ENCODE data around the gene RSPRY1.

- TF ChIP-seq SP1 (IDR thresholded peaks at IDR 0.05; ENCODE audit: low read depth) (no peak), CTCF (IDR thresholded peaks at IDR 0.05 in 2 of 3, conservative IDR thresholded peaks at IDR 0.05 in 1 of 3; ENCODE audit: borderline replicate concordance in 1 of 3, insufficient read depth in 1 of 3, low read depth in 2 of 3, low read length in 2 of 3) (no peak), MAX (IDR thresholded peaks at IDR 0.05) (no peak), EZH2 (IDR thresholded peaks at IDR 0.05) (no peak), SIN3A (IDR thresholded peaks at IDR 0.05; ENCODE audit: low read depth) (no peak), EGR1 (IDR thresholded peaks at IDR 0.05; ENCODE audit: low read depth) (no peak), RAD21 (IDR thresholded peaks at IDR 0.05; ENCODE audit: low read depth) (no peak), POLR2A (IDR thresholded peaks at IDR 0.05; ENCODE audit: borderline replicate concordance, extremely low read depth, insufficient read depth, insufficient read length) (no peak), POLR2AphosphoS5 (IDR thresholded peaks at IDR 0.05; ENCODE audit: low read depth, low read length) (no peak), ZFX (IDR thresholded peaks at IDR 0.05) (no peak), YY1 (IDR thresholded peaks at IDR 0.05; ENCODE audit: extremely low read depth, insufficient replicate concordance, low read depth, low read length) (no peak), CBX3 (IDR thresholded peaks at IDR 0.05; ENCODE audit: low read depth) (no peak)
These were observed 37.6 kb upstream of the RSPRY1 start for GRCh38 chr16:57148481-57148880.

Data from HCT116 (cell line).